Naive thymus-derived CD4-positive, alpha-beta T cell (primary cell): ENCODE measurements around the gene CAPRIN2. TPM values are rescaled to one million over a fixed set of nuclear protein-coding genes. Genes with fewer than 3 reads are reported as not detected.

Source experiments
- ATAC-seq: fragments of 150-1000 bp; cut with Tn5 transposase; 2 replicates; pipeline ENCODE4 v1.10.0; 2021; ENCODE audit warnings: mild to moderate bottlenecking, moderate library complexity
- CTCF ChIA-PET: fragments of 350-600 bp; sonication (Branson Sonifier 250); formaldehyde crosslinking; loops from one replicate; lab custom pipeline; 2021; ENCODE audit warnings: antibody characterized with exemption; lab: Charles Lee
- POLR2A ChIA-PET: fragments of 350-600 bp; sonication (Branson Sonifier 250); formaldehyde crosslinking; loops from one replicate; lab custom pipeline; 2021; ENCODE audit warnings: antibody characterized with exemption, inconsistent platforms; lab: Charles Lee
- DNase-seq, 9 donors: peaks; one replicate each; pipeline versions ENCODE4 v3.0.0 to v3.0.0-alpha.2; 2020 to 2022; ENCODE audit warnings: mixed read lengths in 1 of 9
- H3K27ac ChIP-seq: one replicate; pipeline ENCODE4 v1.7.0; 2013; ENCODE audit warnings: mild to moderate bottlenecking, low read depth, low read length, moderate library complexity
- H3K27me3 ChIP-seq, 2 donors: one replicate each; pipeline ENCODE4 v1.7.0; 2013; ENCODE audit warnings: low read length in 2 of 2, mild to moderate bottlenecking in 2 of 2, moderate library complexity in 2 of 2; ENCODE audit not compliant: control insufficient read depth in 2 of 2, insufficient read depth in 2 of 2
- H3K36me3 ChIP-seq, 3 experiments: 1 replicate in 2 of 3; 2 replicates in 1 of 3; pipeline ENCODE4 v1.7.0; 2013; ENCODE audit warnings: low read length in 3 of 3, mild to moderate bottlenecking in 3 of 3, moderate library complexity in 1 of 3; ENCODE audit not compliant: insufficient read depth in 3 of 3, control insufficient read depth in 2 of 3
- H3K4me1 ChIP-seq, 2 donors: one replicate each; pipeline ENCODE4 v1.7.0; 2013; ENCODE audit warnings: low read length in 2 of 2, mild to moderate bottlenecking in 2 of 2, moderate library complexity in 1 of 2; ENCODE audit not compliant: control insufficient read depth in 2 of 2, insufficient read depth in 2 of 2
- H3K4me3 ChIP-seq: 2 replicates; pipeline ENCODE4 v1.7.0; 2013; ENCODE audit warnings: mild to moderate bottlenecking, low read length
- H3K9me3 ChIP-seq, 3 experiments: 1 replicate in 2 of 3; 2 replicates in 1 of 3; pipeline ENCODE4 v1.7.0; 2013; ENCODE audit warnings: low read length in 3 of 3; ENCODE audit not compliant: control insufficient read depth in 2 of 3
- H3K27ac Mint-ChIP-seq, 9 donors: one replicate each; pipeline ENCODE4 v1.8.0; 2020 to 2022; ENCODE audit warnings: mixed read lengths in 9 of 9, mild to moderate bottlenecking in 8 of 9, moderate library complexity in 5 of 9, inconsistent platforms in 2 of 9
- H3K27me3 Mint-ChIP-seq, 5 donors: one replicate each; pipeline ENCODE4 v1.8.0; 2021 to 2022; ENCODE audit warnings: mixed read lengths in 5 of 5, mild to moderate bottlenecking in 1 of 5
- H3K36me3 Mint-ChIP-seq, 5 donors: one replicate each; pipeline ENCODE4 v1.8.0; 2020 to 2022; ENCODE audit warnings: mixed read lengths in 5 of 5, mild to moderate bottlenecking in 3 of 5, inconsistent platforms in 1 of 5
- H3K4me1 Mint-ChIP-seq, 7 donors: one replicate each; pipeline ENCODE4 v1.8.0; 2020 to 2022; ENCODE audit warnings: mixed read lengths in 7 of 7, mild to moderate bottlenecking in 3 of 7, inconsistent platforms in 1 of 7
- H3K4me3 Mint-ChIP-seq, 10 donors: one replicate each; pipeline ENCODE4 v1.8.0; 2020 to 2022; ENCODE audit warnings: mild to moderate bottlenecking in 10 of 10, mixed read lengths in 10 of 10, moderate library complexity in 6 of 10, inconsistent platforms in 2 of 10
- H3K9me3 Mint-ChIP-seq, 11 donors: one replicate each; pipeline ENCODE4 v1.8.0; 2020 to 2022; ENCODE audit warnings: mixed read lengths in 11 of 11, mild to moderate bottlenecking in 4 of 11, inconsistent platforms in 1 of 11, moderate library complexity in 1 of 11
- intact Hi-C, 2 donors: fragments of 100-400 bp; cut with micrococcal nuclease; formaldehyde crosslinking; loops; one replicate each; pipeline ENCODE4 v1.15.1; 2023
- polyA plus RNA-seq, 2 donors: library from polyadenylated mRNA; unstranded; fragments of 300-500 nt; fragmentation: Illumina TruSeq; gene quantifications; one replicate each; pipeline ENCODE4 v1.2.3, GENCODE V29; 2021
- total RNA-seq, 6 experiments: library from RNA in 5 of 6; stranded (reverse) in 5 of 6; gene quantifications; 1 replicate in 5 of 6; 2 replicates in 1 of 6; pipeline ENCODE4 v1.2.3 and lab custom pipeline; 2021 to 2026

Gene CAPRIN2
- total and polyA plus RNA-seq, 7 experiments from 2014 or later: 6.5 to 50.1 (median 26.4) TPM

DNA sequence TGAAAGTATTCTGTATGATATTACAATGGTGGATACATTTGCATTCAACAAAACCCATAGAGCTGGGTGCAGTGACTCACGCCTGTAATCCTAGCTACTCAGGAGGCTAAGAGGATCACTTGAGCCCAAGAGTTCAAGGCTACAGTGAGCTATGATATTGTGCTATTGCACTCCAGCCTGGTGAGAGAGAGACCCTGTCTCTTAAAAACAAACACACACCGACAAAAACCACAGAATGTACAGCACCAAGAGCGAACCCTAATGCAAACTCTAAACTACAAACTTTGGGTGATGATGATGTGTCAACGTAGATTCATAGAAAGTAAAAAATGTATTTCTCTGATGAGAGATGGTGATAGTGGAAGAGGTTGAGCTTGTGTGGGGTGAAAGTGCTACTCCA lies 8.6 kb downstream of the CAPRIN2 start:
- no peak for ATAC-seq
- H3K4me1 ChIP-seq: peaks cover 0 to under 1% of the 10 kb centered on the region in 2 donors
- H3K4me3 Mint-ChIP-seq: no peak overlapping the region
- no peaks in the 10 kb centered on the region for H3K9me3 Mint-ChIP-seq
- H3K27ac ChIP-seq: no peak overlapping the region
- H3K27ac Mint-ChIP-seq: no peak overlapping the region
- intact Hi-C loops: no loop called here
- CTCF ChIA-PET: no interaction called here
- H3K36me3 ChIP-seq: peaks cover 0 to 5% (median 0%) of the 10 kb centered on the region in 3 experiments
- peaks cover 5 to 41% (median 20%) of the 10 kb centered on the region in 5 donors for H3K36me3 Mint-ChIP-seq
- no peak overlapping the region for H3K4me3 ChIP-seq
- no peak for DNase-seq
- H3K27me3 ChIP-seq: no peaks in the 10 kb centered on the region
- no peaks in the 10 kb centered on the region for H3K27me3 Mint-ChIP-seq
- peaks cover 4 to 42% (median 30%) of the 10 kb centered on the region in 7 donors for H3K4me1 Mint-ChIP-seq
- POLR2A ChIA-PET: interaction anchor here (0.6 kb wide), 1 partner anchor 50 kb away, joined by 3 read pairs; the partner anchor contains the start of gene IPO8
- no peaks in the 10 kb centered on the region for H3K9me3 ChIP-seq

GRCh38 chr12:30744321-30744720 lies 10.4 kb downstream of the CAPRIN2 start:
- Mint-ChIP-seq H3K27ac (no peak overlapping the region), H3K9me3 (no peaks in the 10 kb centered on the region), H3K36me3 (peaks cover 5 to 37% (median 28%) of the 10 kb centered on the region in 5 donors), H3K4me1 (peaks cover 4 to 28% (median 13%) of the 10 kb centered on the region in 7 donors), H3K4me3 (no peak overlapping the region), H3K27me3 (no peaks in the 10 kb centered on the region)
- Histone ChIP-seq H3K4me1 (no peaks in the 10 kb centered on the region), H3K27me3 (no peaks in the 10 kb centered on the region), H3K36me3 (peaks cover 0 to under 1% (median 0%) of the 10 kb centered on the region in 3 experiments), H3K27ac (no peak overlapping the region), H3K4me3 (no peak overlapping the region), H3K9me3 (no peaks in the 10 kb centered on the region)
- DNase-seq (no peak), ATAC-seq (no peak)
- intact Hi-C loops: no loop called here
- CTCF ChIA-PET: interaction anchor here (1.0 kb wide), 1 partner anchor 11 kb away, joined by 4 read pairs; the partner anchor contains the start of gene CAPRIN2
- POLR2A ChIA-PET: interaction anchor here (1.0 to 1.4 kb wide), 2 partner anchors 10 to 11 kb away, joined by 3 read pairs; no protein-coding TSS in a partner anchor

- no peak overlapping the region for H3K4me3 ChIP-seq
- H3K4me3 Mint-ChIP-seq: no peak overlapping the region
- intact Hi-C loops: no loop called here
- ChIA-PET CTCF (no interaction called here), POLR2A (no interaction called here)
- H3K9me3 ChIP-seq: no peaks in the 10 kb centered on the region
- peaks cover 0 to 9% (median 5%) of the 10 kb centered on the region in 7 donors for H3K4me1 Mint-ChIP-seq
- peaks cover 0 to 2% (median 0%) of the 10 kb centered on the region in 11 donors for H3K9me3 Mint-ChIP-seq
- no peaks in the 10 kb centered on the region for H3K4me1 ChIP-seq
- no peaks in the 10 kb centered on the region for H3K27me3 Mint-ChIP-seq
- DNase-seq: no peak
- ATAC-seq: no peak
- H3K36me3 ChIP-seq: peaks cover 0 to 9% (median 0%) of the 10 kb centered on the region in 3 experiments
- peaks cover 11 to 38% (median 30%) of the 10 kb centered on the region in 5 donors for H3K36me3 Mint-ChIP-seq
- H3K27me3 ChIP-seq: no peaks in the 10 kb centered on the region
- no peak overlapping the region for H3K27ac ChIP-seq
- H3K27ac Mint-ChIP-seq: no peak overlapping the region
Observed at GRCh38 chr12:30740274-30740673, 14.5 kb downstream of the CAPRIN2 start.

DNA sequence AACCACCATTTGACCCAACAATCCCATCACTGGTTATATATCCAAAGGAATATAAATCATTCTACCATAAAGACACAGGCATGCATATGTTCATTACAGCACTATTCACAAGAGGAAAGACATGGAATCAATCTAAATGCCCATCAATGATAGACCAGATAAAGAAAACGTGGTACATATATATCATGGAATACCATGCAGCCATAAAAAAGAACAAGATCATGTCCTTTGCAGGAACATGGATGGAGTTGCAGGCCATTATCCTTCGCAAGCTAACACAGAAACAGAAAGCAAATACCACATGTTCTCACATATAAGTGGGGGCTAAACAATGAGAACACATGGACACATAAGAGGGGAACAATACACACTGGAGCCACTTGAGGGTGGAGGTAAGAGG lies 15.7 kb downstream of the CAPRIN2 start:
- Mint-ChIP-seq H3K36me3 (peaks cover 11 to 47% (median 37%) of the 10 kb centered on the region in 5 donors), H3K27ac (no peak overlapping the region), H3K4me3 (no peak overlapping the region), H3K4me1 (peaks cover 0 to 11% (median 5%) of the 10 kb centered on the region in 7 donors), H3K9me3 (peaks cover 0 to 2% (median 0%) of the 10 kb centered on the region in 11 donors), H3K27me3 (no peaks in the 10 kb centered on the region)
- DNase-seq: no peak
- intact Hi-C loops: no loop called here
- Histone ChIP-seq H3K36me3 (peaks cover 0 to 9% (median 0%) of the 10 kb centered on the region in 3 experiments), H3K4me3 (no peak overlapping the region), H3K9me3 (no peaks in the 10 kb centered on the region), H3K4me1 (no peaks in the 10 kb centered on the region), H3K27me3 (no peaks in the 10 kb centered on the region), H3K27ac (no peak overlapping the region)
- POLR2A ChIA-PET: no interaction called here
- CTCF ChIA-PET: no interaction called here
- ATAC-seq: no peak

DNA sequence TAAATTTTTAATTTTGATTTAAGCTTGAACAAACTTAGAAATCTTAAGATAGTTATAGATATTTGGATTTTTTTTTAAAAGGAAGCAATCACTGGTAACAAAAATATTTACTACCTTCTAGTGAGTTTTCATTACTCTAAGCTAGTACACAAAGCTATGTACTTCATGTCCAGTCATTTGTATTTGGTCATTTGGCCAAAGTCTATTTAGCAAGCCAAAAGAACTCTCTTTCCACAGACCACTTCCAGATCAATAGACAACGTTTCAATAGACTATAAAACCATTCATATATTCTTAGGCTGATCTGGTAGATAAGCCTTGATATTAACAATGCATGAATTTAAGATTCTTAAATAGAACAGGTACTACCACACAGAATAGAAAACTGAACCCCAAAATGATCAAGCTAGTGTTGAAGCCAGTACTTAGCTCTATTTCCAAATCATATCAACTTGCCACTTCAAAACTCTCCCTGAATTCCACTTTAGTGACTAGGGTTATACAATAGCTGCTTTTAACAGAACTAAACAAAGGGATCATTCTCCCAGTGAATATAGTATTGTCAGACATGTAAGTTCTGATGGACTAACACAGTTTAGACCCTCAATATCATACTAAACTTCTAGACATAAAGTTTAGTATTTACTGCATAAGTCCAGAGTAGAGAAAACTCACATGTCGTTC lies 21.7 kb downstream of the CAPRIN2 start:
- Mint-ChIP-seq H3K4me1 (peaks cover 0 to 14% (median 2%) of the 10 kb centered on the region in 7 donors), H3K4me3 (no peak overlapping the region), H3K27ac (no peak overlapping the region), H3K9me3 (no peaks in the 10 kb centered on the region), H3K36me3 (peaks cover 6 to 65% (median 40%) of the 10 kb centered on the region in 5 donors), H3K27me3 (no peaks in the 10 kb centered on the region)
- H3K4me1 ChIP-seq: no peaks in the 10 kb centered on the region
- no peak overlapping the region for H3K4me3 ChIP-seq
- peaks cover 0 to 18% (median 5%) of the 10 kb centered on the region in 3 experiments for H3K36me3 ChIP-seq
- CTCF ChIA-PET: interaction anchor here (0.7 kb wide), 1 partner anchor 20 kb away, joined by 5 read pairs; no protein-coding TSS in a partner anchor
- no peaks in the 10 kb centered on the region for H3K9me3 ChIP-seq
- intact Hi-C loops: no loop called here
- POLR2A ChIA-PET: no interaction called here
- no peak overlapping the region for H3K27ac ChIP-seq
- no peaks in the 10 kb centered on the region for H3K27me3 ChIP-seq
- no peak for ATAC-seq
- DNase-seq: no peak

DNA sequence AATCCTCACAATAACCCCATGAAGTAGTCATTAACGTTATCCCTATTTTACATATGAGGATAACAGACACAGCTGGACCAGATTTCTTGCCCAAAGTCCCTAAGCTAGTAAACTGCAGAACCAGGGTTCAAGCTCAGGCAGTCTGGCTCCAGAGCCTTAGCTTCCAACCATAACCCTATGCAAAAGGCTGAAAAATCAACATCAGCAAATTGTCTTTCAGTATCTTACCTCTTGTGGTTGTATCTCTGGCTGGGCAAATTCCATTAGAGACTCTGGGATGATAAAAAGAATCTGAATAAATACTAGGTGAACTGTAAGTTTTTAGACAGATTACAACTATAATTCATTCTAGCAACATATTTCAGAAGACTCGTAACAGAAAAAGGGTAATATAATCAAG lies 24.7 kb downstream of the CAPRIN2 start:
- CTCF ChIA-PET: no interaction called here
- H3K27ac Mint-ChIP-seq: no peak overlapping the region
- ATAC-seq (no peak), DNase-seq (no peak)
- no peaks in the 10 kb centered on the region for H3K27me3 ChIP-seq
- H3K27me3 Mint-ChIP-seq: no peaks in the 10 kb centered on the region
- peaks cover 0 to 14% (median 5%) of the 10 kb centered on the region in 3 experiments for H3K36me3 ChIP-seq
- H3K9me3 Mint-ChIP-seq: no peaks in the 10 kb centered on the region
- POLR2A ChIA-PET: no interaction called here
- H3K4me3 ChIP-seq: no peak overlapping the region
- peaks cover 4 to 67% (median 26%) of the 10 kb centered on the region in 5 donors for H3K36me3 Mint-ChIP-seq
- no peak overlapping the region for H3K4me3 Mint-ChIP-seq
- peaks cover 0 to 18% (median 0%) of the 10 kb centered on the region in 7 donors for H3K4me1 Mint-ChIP-seq
- H3K27ac ChIP-seq: no peak overlapping the region
- no peaks in the 10 kb centered on the region for H3K4me1 ChIP-seq
- H3K9me3 ChIP-seq: no peaks in the 10 kb centered on the region
- intact Hi-C loops: no loop called here
